Suprapubic skin (tissue), 4 donors: ENCODE results near the gene TTLL1. TPM values are rescaled to one million over a fixed set of nuclear protein-coding genes. Genes with fewer than 3 reads are reported as not detected.

Experiments used
- DNase-seq, 2 donors: peaks; one replicate each; pipeline ENCODE4 v3.0.0-alpha.2; 2019; ENCODE audit warnings: low spot score in 2 of 2
- H3K27ac ChIP-seq: fragments of 200-600 bp; sonication (generic); one replicate; pipeline ENCODE4 v1.5.1; 2019
- H3K27me3 ChIP-seq: fragments of 200-600 bp; sonication (generic); one replicate; pipeline ENCODE4 v1.5.1; 2019
- H3K36me3 ChIP-seq: fragments of 200-600 bp; sonication (generic); one replicate; pipeline ENCODE4 v1.5.1; 2019
- H3K4me1 ChIP-seq: fragments of 200-600 bp; sonication (generic); one replicate; pipeline ENCODE4 v1.5.1; 2019
- H3K4me3 ChIP-seq: fragments of 200-600 bp; sonication (generic); one replicate; pipeline ENCODE4 v1.5.1; 2019; ENCODE audit warnings: mild to moderate bottlenecking
- H3K9me3 ChIP-seq: fragments of 200-600 bp; sonication (generic); one replicate; pipeline ENCODE4 v1.5.1; 2019
- EP300 ChIP-seq: sonication (generic); formaldehyde crosslinking; IDR thresholded peaks from one replicate; pipeline ENCODE4 v1.6.1; 2017; ENCODE audit warnings: antibody characterized with exemption
- POLR2A ChIP-seq, 2 donors: fragments of 450-650 bp; IDR thresholded peaks; one replicate each; pipeline ENCODE4 v1.6.1; 2017; ENCODE audit warnings: antibody characterized with exemption in 2 of 2, mild to moderate bottlenecking in 2 of 2, moderate library complexity in 2 of 2
- POLR2AphosphoS5 ChIP-seq, 3 donors: sonication (generic); formaldehyde crosslinking; IDR thresholded peaks; one replicate each; pipeline ENCODE4 v1.6.1; 2017; ENCODE audit warnings: antibody characterized with exemption in 3 of 3
- WGBS: methylation state at CpG from one replicate; pipeline ENCODE4 v1.1.5; 2018; 5-methylcytosine and 5-hydroxymethylcytosine counted together
- total RNA-seq, 4 donors: library from RNA; depleted of rRNA; stranded (reverse); fragments of >200 nt; gene quantifications; one replicate each; pipeline ENCODE4 v1.1.0, GENCODE V29; 2016
- TF ChIP-seq, protein P1 (sequence below), 2 donors: fragments of 200-600 bp in 1 of 2; fragments of 450-650 bp in 1 of 2; sonication (generic) in 1 of 2; IDR thresholded peaks; one replicate each; pipeline ENCODE4 v1.5.1; 2016 to 2019; ENCODE audit warnings: antibody characterized with exemption in 2 of 2, mild to moderate bottlenecking in 1 of 2, moderate library complexity in 1 of 2

The TTLL1 gene
- total RNA-seq, 4 donors from 2014 or later, result 4.3 to 8.7 (median 5.0) TPM

- no peak for DNase-seq
- Histone ChIP-seq H3K4me1 (no peaks in the 10 kb centered on the region), H3K27me3 (no peaks in the 10 kb centered on the region), H3K27ac (peak overlapping the region; percentile 51), H3K4me3 (no peak overlapping the region), H3K9me3 (no peaks in the 10 kb centered on the region), H3K36me3 (peaks cover 24% of the 10 kb centered on the region)
- WGBS, result 53% methylated on average over 10 of the region's 11 CpGs
- TF ChIP-seq POLR2A (IDR thresholded peaks at IDR 0.05), result no peak
- TF ChIP-seq, protein P1, sequence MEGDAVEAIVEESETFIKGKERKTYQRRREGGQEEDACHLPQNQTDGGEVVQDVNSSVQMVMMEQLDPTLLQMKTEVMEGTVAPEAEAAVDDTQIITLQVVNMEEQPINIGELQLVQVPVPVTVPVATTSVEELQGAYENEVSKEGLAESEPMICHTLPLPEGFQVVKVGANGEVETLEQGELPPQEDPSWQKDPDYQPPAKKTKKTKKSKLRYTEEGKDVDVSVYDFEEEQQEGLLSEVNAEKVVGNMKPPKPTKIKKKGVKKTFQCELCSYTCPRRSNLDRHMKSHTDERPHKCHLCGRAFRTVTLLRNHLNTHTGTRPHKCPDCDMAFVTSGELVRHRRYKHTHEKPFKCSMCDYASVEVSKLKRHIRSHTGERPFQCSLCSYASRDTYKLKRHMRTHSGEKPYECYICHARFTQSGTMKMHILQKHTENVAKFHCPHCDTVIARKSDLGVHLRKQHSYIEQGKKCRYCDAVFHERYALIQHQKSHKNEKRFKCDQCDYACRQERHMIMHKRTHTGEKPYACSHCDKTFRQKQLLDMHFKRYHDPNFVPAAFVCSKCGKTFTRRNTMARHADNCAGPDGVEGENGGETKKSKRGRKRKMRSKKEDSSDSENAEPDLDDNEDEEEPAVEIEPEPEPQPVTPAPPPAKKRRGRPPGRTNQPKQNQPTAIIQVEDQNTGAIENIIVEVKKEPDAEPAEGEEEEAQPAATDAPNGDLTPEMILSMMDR (IDR thresholded peaks at IDR 0.05), result no peak
- TF ChIP-seq POLR2AphosphoS5 (IDR thresholded peaks at IDR 0.05), result no peak
- TF ChIP-seq EP300, result no peak
These were observed 22.3 kb downstream of the TTLL1 start for GRCh38 chr22:43066844-43067385.

GRCh38 chr22:43066134-43066533 lies 23.1 kb downstream of the TTLL1 start:
- DNase-seq, result no peak
- Histone ChIP-seq H3K27me3 (no peaks in the 10 kb centered on the region), H3K4me1 (no peaks in the 10 kb centered on the region), H3K4me3 (no peak overlapping the region), H3K9me3 (no peaks in the 10 kb centered on the region), H3K36me3 (peaks cover 31% of the 10 kb centered on the region), H3K27ac (no peak overlapping the region)
- WGBS, result 76% methylated on average over 7 of the region's 7 CpGs
- TF ChIP-seq EP300 (no peak), POLR2A (IDR thresholded peaks at IDR 0.05) (no peak), POLR2AphosphoS5 (IDR thresholded peaks at IDR 0.05) (no peak)

DNA sequence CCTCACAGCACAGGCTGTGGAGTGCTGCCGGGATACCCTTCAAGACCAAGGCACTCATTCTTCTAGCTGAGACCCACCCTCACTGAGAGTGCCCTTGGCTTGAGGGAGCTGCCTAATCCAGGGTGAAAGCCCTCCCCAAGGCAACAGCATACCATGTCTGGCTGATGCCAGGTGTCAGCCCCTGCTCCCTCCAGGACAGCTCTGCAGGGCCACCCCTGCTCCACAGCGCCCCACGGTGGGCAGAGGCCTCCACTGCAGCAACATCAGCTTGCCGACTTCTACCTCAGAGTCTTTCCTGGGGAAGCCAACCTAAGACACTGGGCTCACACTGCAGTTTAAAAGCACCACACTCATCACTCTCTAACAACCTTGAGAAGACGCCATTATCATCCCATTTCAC lies 29.0 kb downstream of the TTLL1 start:
- Histone ChIP-seq H3K36me3 (peaks cover 37% of the 10 kb centered on the region), H3K9me3 (no peaks in the 10 kb centered on the region), H3K27me3 (no peaks in the 10 kb centered on the region), H3K27ac (no peak overlapping the region), H3K4me3 (no peak overlapping the region), H3K4me1 (no peaks in the 10 kb centered on the region)
- DNase-seq, result no peak
- 84% methylated on average over 2 of the region's 5 CpGs for WGBS
- TF ChIP-seq, protein P1 (IDR thresholded peaks at IDR 0.05), result peak; percentile 24 to 56
- TF ChIP-seq POLR2A (IDR thresholded peaks at IDR 0.05) (no peak), POLR2AphosphoS5 (IDR thresholded peaks at IDR 0.05) (no peak), EP300 (no peak)

GRCh38 chr22:43057641-43058040 lies 31.6 kb downstream of the TTLL1 start:
- Histone ChIP-seq H3K27me3 (no peaks in the 10 kb centered on the region), H3K4me3 (no peak overlapping the region), H3K36me3 (peaks cover 25% of the 10 kb centered on the region), H3K27ac (no peak overlapping the region), H3K4me1 (no peaks in the 10 kb centered on the region), H3K9me3 (no peaks in the 10 kb centered on the region)
- no peak for DNase-seq
- 85% methylated on average over 7 of the region's 7 CpGs for WGBS
- TF ChIP-seq, protein P1 (IDR thresholded peaks at IDR 0.05), result no peak
- no peak for TF ChIP-seq POLR2AphosphoS5 (IDR thresholded peaks at IDR 0.05)
- TF ChIP-seq POLR2A (IDR thresholded peaks at IDR 0.05), result no peak
- TF ChIP-seq EP300, result no peak

DNA sequence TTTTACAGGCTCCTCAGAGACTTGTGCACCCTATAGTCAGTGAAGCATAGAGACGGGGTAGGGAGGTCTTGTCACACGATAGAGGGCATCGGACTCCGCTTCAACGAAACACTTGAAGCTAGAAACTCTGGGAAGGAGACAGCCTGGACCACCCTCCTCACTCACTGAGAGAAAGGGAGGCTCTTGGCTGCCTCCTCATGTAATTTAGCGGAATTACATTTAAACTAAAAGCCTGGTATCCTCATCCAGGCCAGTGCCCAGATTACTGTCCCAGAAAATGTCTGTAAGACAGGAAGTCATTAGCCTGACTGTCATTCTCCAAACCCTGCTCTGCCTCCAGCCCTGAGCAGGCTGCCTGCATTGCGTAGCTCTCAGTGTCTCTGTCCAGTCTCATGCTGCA lies 36.0 kb downstream of the TTLL1 start:
- peaks cover 16% of the 10 kb centered on the region for H3K36me3 ChIP-seq
- H3K9me3 ChIP-seq, result no peaks in the 10 kb centered on the region
- no peaks in the 10 kb centered on the region for H3K4me1 ChIP-seq
- no peaks in the 10 kb centered on the region for H3K27me3 ChIP-seq
- no peak for DNase-seq
- no peak overlapping the region for H3K4me3 ChIP-seq
- no peak overlapping the region for H3K27ac ChIP-seq
- TF ChIP-seq, protein P1 (IDR thresholded peaks at IDR 0.05), result no peak
- TF ChIP-seq EP300 (no peak), POLR2AphosphoS5 (IDR thresholded peaks at IDR 0.05) (no peak), POLR2A (IDR thresholded peaks at IDR 0.05) (no peak)
- WGBS, result 98% methylated on average over 7 of the region's 7 CpGs

- TF ChIP-seq POLR2A (IDR thresholded peaks at IDR 0.05) (no peak), POLR2AphosphoS5 (IDR thresholded peaks at IDR 0.05) (no peak), EP300 (no peak)
- TF ChIP-seq, protein P1 (IDR thresholded peaks at IDR 0.05), result no peak
These were observed 38.2 kb downstream of the TTLL1 start for GRCh38 chr22:43050995-43051394.

More at GRCh38 chr22:43050995-43051394, 38.2 kb downstream of the TTLL1 start:
- Histone ChIP-seq H3K27me3 (no peaks in the 10 kb centered on the region), H3K4me3 (no peak overlapping the region), H3K36me3 (peaks cover 16% of the 10 kb centered on the region), H3K27ac (no peak overlapping the region), H3K4me1 (no peaks in the 10 kb centered on the region), H3K9me3 (no peaks in the 10 kb centered on the region)
- DNase-seq, result no peak
- WGBS, result 86% methylated on average over 10 of the region's 10 CpGs
